Measurements from ENCODE around the gene JMJD1C. TPM values are rescaled to one million over a fixed set of nuclear protein-coding genes. Genes with fewer than 3 reads are reported as not detected.

Gene JMJD1C
- total RNA-seq, 1 experiment from 2014 or later = 89.7 TPM

GRCh38 chr10:63250032-63250431 is 215.7 kb downstream of the JMJD1C start:
- Histone ChIP-seq H3K36me3 (ENCODE audit: control insufficient read depth, insufficient read depth, low read length) (no peaks in the 10 kb centered on the region), H3K27me3 (replicated peaks; ENCODE audit: control insufficient read depth, insufficient read depth, low read length) (no peaks in the 10 kb centered on the region), H3K4me3 (ENCODE audit: low read depth, low read length) (no peak overlapping the region), H3K4me1 (peaks cover 6% of the 10 kb centered on the region; the same call in 1 of the 2 replicates), H3K9me3 (peaks cover 7% of the 10 kb centered on the region; the same call in 1 of the 2 replicates)
- H3K9me3 Mint-ChIP-seq (ENCODE audit: unreplicated experiment) = peaks cover 31% of the 10 kb centered on the region
- H3K27ac Mint-ChIP-seq (ENCODE audit: unreplicated experiment) = no peak overlapping the region
- no peak for TF ChIP-seq CTCF (IDR thresholded peaks at IDR 0.05; ENCODE audit: insufficient read depth in 1 of 2, low read depth in 1 of 2, low read length in 1 of 2, severe bottlenecking in 1 of 2, unreplicated experiment in 1 of 2)
- ChIA-PET POLR2A (no interaction called here), CTCF (no interaction called here)
- no TSS peak for BruUV-seq (replicated peaks)
- no peak for DNase-seq
- no peaks in the 10 kb centered on the region for H3K27me3 Mint-ChIP-seq (ENCODE audit: insufficient read depth, unreplicated experiment)
- H3K36me3 Mint-ChIP-seq (ENCODE audit: insufficient read depth, unreplicated experiment) = peaks cover 49% of the 10 kb centered on the region
- peaks cover 20% of the 10 kb centered on the region for H3K4me1 Mint-ChIP-seq (ENCODE audit: low read depth, unreplicated experiment)
- intact Hi-C loops (cut with micrococcal nuclease; ENCODE audit: unreplicated experiment) = no loop called here
- no peak overlapping the region for H3K4me3 Mint-ChIP-seq (ENCODE audit: unreplicated experiment)

GRCh38 chr10:63247771-63248170 is 218.0 kb downstream of the JMJD1C start:
- no peak for TF ChIP-seq CTCF (IDR thresholded peaks at IDR 0.05; ENCODE audit: insufficient read depth in 1 of 2, low read depth in 1 of 2, low read length in 1 of 2, severe bottlenecking in 1 of 2, unreplicated experiment in 1 of 2)
- H3K9me3 ChIP-seq = peaks cover 7% of the 10 kb centered on the region; the same call in 1 of the 2 replicates
- H3K36me3 Mint-ChIP-seq (ENCODE audit: insufficient read depth, unreplicated experiment) = peaks cover 48% of the 10 kb centered on the region
- H3K4me1 Mint-ChIP-seq (ENCODE audit: low read depth, unreplicated experiment) = peaks cover 15% of the 10 kb centered on the region
- H3K27me3 ChIP-seq (replicated peaks; ENCODE audit: control insufficient read depth, insufficient read depth, low read length) = no peaks in the 10 kb centered on the region
- no peak overlapping the region for H3K4me3 Mint-ChIP-seq (ENCODE audit: unreplicated experiment)
- ChIA-PET CTCF (no interaction called here), POLR2A (no interaction called here)
- H3K9me3 Mint-ChIP-seq (ENCODE audit: unreplicated experiment) = peaks cover 31% of the 10 kb centered on the region
- no peaks in the 10 kb centered on the region for H3K27me3 Mint-ChIP-seq (ENCODE audit: insufficient read depth, unreplicated experiment)
- intact Hi-C loops (cut with micrococcal nuclease; ENCODE audit: unreplicated experiment) = no loop called here
- no peak overlapping the region for H3K4me3 ChIP-seq (ENCODE audit: low read depth, low read length)
- no peak overlapping the region for H3K27ac Mint-ChIP-seq (ENCODE audit: unreplicated experiment)
- H3K4me1 ChIP-seq = peaks cover 6% of the 10 kb centered on the region; the same call in 1 of the 2 replicates
- no peak for DNase-seq
- no TSS peak for BruUV-seq (replicated peaks)
- H3K36me3 ChIP-seq (ENCODE audit: control insufficient read depth, insufficient read depth, low read length) = 0 out of 2 replicates have a peak, but pooled peaks cover 1% of the 10 kb centered on the region

- Histone ChIP-seq H3K27me3 (replicated peaks; ENCODE audit: control insufficient read depth, insufficient read depth, low read length) (no peaks in the 10 kb centered on the region), H3K9me3 (peaks cover 7% of the 10 kb centered on the region; the same call in 1 of the 2 replicates), H3K4me3 (ENCODE audit: low read depth, low read length) (no peak overlapping the region), H3K36me3 (ENCODE audit: control insufficient read depth, insufficient read depth, low read length) (0 out of 2 replicates have a peak, but pooled peaks cover 1% of the 10 kb centered on the region), H3K4me1 (peaks cover 6% of the 10 kb centered on the region; the same call in 1 of the 2 replicates)
- BruUV-seq (replicated peaks) = no TSS peak
- TF ChIP-seq CTCF (IDR thresholded peaks at IDR 0.05; ENCODE audit: insufficient read depth in 1 of 2, low read depth in 1 of 2, low read length in 1 of 2, severe bottlenecking in 1 of 2, unreplicated experiment in 1 of 2) = no peak
- no peak for DNase-seq
- Mint-ChIP-seq H3K4me3 (ENCODE audit: unreplicated experiment) (no peak overlapping the region), H3K9me3 (ENCODE audit: unreplicated experiment) (peaks cover 31% of the 10 kb centered on the region), H3K27me3 (ENCODE audit: insufficient read depth, unreplicated experiment) (no peaks in the 10 kb centered on the region), H3K4me1 (ENCODE audit: low read depth, unreplicated experiment) (peaks cover 13% of the 10 kb centered on the region), H3K36me3 (ENCODE audit: insufficient read depth, unreplicated experiment) (peaks cover 42% of the 10 kb centered on the region), H3K27ac (ENCODE audit: unreplicated experiment) (no peak overlapping the region)
- intact Hi-C loops (cut with micrococcal nuclease; ENCODE audit: unreplicated experiment) = no loop called here
- ChIA-PET POLR2A (no interaction called here), CTCF (no interaction called here)
Measured at GRCh38 chr10:63246356-63246755, 219.4 kb downstream of the JMJD1C start.

Data from Caco-2 (cell line).